ENCODE measurements around the gene SIGLEC7.
A peak's percentile ranks its signal among the peaks of the same experiment; 100 is the strongest.

Gene SIGLEC7

DNA sequence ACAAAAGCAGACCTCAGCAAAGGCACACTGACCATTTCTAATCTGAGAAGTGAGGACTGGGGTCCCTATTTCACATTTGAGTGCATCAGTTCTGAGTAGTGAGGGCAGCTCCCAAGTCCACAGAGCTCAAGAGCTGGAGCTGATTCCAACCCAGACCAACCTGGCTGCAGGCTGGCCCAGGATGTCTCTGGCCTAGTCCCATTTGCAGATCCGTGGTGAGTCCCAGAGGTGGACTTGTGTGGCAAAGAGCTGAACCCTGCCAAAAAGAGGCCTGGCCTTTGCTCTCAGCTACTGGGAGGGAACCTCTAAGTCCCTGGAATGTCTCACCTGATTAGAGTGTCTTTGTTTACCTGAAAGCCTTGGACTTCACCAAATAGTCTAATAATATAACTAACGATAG, 14.6 kb downstream of the SIGLEC7 start (continued):
- no peak for TF ChIP-seq ZNF292 (tag by site-specific recombination; IDR thresholded peaks at IDR 0.05; ENCODE audit: borderline replicate concordance, low read depth)
- no peak for TF ChIP-seq ZNF155 (tag by site-specific recombination; IDR thresholded peaks at IDR 0.05)
- TF ChIP-seq ZNF785 (tag by site-specific recombination; IDR thresholded peaks at IDR 0.05): no peak
- TF ChIP-seq ZNF140 (tag by site-specific recombination; IDR thresholded peaks at IDR 0.05): no peak
- no peak for TF ChIP-seq OSR2 (tag by site-specific recombination; IDR thresholded peaks at IDR 0.05)
- TF ChIP-seq ZNF426 (tag by site-specific recombination; IDR thresholded peaks at IDR 0.05): no peak
- TF ChIP-seq, protein P1, sequence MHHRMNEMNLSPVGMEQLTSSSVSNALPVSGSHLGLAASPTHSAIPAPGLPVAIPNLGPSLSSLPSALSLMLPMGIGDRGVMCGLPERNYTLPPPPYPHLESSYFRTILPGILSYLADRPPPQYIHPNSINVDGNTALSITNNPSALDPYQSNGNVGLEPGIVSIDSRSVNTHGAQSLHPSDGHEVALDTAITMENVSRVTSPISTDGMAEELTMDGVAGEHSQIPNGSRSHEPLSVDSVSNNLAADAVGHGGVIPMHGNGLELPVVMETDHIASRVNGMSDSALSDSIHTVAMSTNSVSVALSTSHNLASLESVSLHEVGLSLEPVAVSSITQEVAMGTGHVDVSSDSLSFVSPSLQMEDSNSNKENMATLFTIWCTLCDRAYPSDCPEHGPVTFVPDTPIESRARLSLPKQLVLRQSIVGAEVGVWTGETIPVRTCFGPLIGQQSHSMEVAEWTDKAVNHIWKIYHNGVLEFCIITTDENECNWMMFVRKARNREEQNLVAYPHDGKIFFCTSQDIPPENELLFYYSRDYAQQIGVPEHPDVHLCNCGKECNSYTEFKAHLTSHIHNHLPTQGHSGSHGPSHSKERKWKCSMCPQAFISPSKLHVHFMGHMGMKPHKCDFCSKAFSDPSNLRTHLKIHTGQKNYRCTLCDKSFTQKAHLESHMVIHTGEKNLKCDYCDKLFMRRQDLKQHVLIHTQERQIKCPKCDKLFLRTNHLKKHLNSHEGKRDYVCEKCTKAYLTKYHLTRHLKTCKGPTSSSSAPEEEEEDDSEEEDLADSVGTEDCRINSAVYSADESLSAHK (tag by site-specific recombination; IDR thresholded peaks at IDR 0.05): no peak

DNA sequence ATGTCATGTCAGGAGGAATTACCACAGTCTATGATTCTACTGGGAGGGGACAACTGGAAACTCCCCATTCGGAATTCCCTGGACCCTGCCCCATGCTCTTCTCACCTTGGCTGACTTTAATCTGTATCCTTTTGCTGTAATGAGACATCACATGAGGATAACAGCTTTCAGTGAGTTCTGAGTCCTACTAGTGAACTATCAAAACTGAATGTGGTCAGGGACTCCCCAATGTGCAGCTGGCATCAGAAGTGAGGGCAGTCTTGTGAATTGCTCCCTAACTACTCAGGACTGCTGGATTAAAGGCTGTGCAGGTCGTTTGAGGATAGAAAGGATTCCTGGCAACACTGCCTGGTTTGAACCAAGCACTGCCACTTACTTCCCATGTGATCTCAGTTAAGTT, 15.2 kb downstream of the SIGLEC7 start:
- Histone ChIP-seq H3K4me3 (ENCODE audit: low read depth, low read length) (no peak overlapping the region), H3K4me1 (ENCODE audit: control insufficient read depth, insufficient read depth, low read length) (no peaks in the 10 kb centered on the region), H3K36me3 (ENCODE audit: control insufficient read depth in 2 of 2, insufficient read depth in 1 of 2, low read length in 2 of 2) (no peaks in the 10 kb centered on the region), H3K9me3 (ENCODE audit: control insufficient read depth, insufficient read depth, low read depth, low read length) (no peaks in the 10 kb centered on the region), H3K27ac (ENCODE audit: extremely low read depth, low read depth, low read length) (no peak overlapping the region)
- ChIA-PET CTCF (interaction anchor here (0.6 to 5.6 kb wide), 16 partner anchors 10 to 503 kb away, joined by 3 to 57 read pairs (median 7); no protein-coding TSS in a partner anchor), POLR2A (no interaction called here)
- TF ChIP-seq, protein P2, sequence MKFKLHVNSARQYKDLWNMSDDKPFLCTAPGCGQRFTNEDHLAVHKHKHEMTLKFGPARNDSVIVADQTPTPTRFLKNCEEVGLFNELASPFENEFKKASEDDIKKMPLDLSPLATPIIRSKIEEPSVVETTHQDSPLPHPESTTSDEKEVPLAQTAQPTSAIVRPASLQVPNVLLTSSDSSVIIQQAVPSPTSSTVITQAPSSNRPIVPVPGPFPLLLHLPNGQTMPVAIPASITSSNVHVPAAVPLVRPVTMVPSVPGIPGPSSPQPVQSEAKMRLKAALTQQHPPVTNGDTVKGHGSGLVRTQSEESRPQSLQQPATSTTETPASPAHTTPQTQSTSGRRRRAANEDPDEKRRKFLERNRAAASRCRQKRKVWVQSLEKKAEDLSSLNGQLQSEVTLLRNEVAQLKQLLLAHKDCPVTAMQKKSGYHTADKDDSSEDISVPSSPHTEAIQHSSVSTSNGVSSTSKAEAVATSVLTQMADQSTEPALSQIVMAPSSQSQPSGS (tag by site-specific recombination; IDR thresholded peaks at IDR 0.05; ENCODE audit: low read depth): no peak
- TF ChIP-seq, protein P3, sequence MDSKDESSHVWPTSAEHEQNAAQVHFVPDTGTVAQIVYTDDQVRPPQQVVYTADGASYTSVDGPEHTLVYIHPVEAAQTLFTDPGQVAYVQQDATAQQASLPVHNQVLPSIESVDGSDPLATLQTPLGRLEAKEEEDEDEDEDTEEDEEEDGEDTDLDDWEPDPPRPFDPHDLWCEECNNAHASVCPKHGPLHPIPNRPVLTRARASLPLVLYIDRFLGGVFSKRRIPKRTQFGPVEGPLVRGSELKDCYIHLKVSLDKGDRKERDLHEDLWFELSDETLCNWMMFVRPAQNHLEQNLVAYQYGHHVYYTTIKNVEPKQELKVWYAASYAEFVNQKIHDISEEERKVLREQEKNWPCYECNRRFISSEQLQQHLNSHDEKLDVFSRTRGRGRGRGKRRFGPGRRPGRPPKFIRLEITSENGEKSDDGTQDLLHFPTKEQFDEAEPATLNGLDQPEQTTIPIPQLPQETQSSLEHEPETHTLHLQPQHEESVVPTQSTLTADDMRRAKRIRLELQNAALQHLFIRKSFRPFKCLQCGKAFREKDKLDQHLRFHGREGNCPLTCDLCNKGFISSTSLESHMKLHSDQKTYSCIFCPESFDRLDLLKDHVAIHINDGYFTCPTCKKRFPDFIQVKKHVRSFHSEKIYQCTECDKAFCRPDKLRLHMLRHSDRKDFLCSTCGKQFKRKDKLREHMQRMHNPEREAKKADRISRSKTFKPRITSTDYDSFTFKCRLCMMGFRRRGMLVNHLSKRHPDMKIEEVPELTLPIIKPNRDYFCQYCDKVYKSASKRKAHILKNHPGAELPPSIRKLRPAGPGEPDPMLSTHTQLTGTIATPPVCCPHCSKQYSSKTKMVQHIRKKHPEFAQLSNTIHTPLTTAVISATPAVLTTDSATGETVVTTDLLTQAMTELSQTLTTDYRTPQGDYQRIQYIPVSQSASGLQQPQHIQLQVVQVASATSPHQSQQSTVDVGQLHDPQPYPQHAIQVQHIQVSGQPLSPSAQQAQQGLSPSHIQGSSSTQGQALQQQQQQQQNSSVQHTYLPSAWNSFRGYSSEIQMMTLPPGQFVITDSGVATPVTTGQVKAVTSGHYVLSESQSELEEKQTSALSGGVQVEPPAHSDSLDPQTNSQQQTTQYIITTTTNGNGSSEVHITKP (tag by site-specific recombination; IDR thresholded peaks at IDR 0.05): no peak
- no peak for TF ChIP-seq ZNF16 (tag by site-specific recombination; IDR thresholded peaks at IDR 0.05; ENCODE audit: low read depth)

DNA sequence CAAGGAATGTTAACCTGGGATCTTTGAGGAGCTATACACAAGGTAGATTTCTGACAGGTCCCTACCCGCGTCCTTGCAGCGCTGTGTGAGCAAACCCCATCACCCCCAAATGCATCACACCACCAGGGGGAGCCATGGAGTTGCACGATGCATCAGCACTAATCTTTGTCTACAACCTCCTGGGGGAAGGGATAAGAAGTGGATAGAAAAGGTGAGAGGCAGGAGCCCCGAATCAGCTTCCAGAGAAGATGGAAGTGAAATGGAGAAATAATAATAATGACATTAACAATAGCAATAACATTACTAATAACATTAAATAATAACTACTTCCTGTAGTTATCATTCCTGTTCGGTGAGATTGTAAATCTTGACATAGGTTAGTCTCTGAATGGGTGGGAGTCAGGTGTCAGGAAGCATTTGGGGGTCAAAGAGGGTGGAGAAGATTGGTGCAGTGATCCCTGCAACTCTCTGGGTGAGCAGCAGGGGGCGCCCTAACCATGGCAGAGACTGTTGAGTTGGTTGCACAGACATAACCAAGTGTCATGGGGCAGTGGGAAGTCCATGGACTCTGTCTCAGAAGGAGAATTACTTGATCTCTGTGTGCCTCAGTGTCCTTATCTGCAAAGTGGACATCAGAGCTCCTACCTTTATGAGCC, 16.5 kb downstream of the SIGLEC7 start:
- no peaks in the 10 kb centered on the region for H3K36me3 ChIP-seq (ENCODE audit: control insufficient read depth in 2 of 2, insufficient read depth in 1 of 2, low read length in 2 of 2)
- no peak overlapping the region for H3K4me3 ChIP-seq (ENCODE audit: low read depth, low read length)
- POLR2A ChIA-PET: no interaction called here
- TF ChIP-seq ZNF654 (tag by site-specific recombination; IDR thresholded peaks at IDR 0.05; ENCODE audit: low read depth) (peak; percentile 27), ZBTB17 (tag by site-specific recombination; IDR thresholded peaks at IDR 0.05) (peak; percentile 45; the same call in 1 of the 2 replicates), ZFP37 (tag by site-specific recombination; IDR thresholded peaks at IDR 0.05) (0 out of 2 replicates have a peak, but pooled peaks have one; percentile 22), KLF7 (tag by site-specific recombination; IDR thresholded peaks at IDR 0.05; ENCODE audit: borderline replicate concordance) (no peak)
- TF ChIP-seq, protein P4, sequence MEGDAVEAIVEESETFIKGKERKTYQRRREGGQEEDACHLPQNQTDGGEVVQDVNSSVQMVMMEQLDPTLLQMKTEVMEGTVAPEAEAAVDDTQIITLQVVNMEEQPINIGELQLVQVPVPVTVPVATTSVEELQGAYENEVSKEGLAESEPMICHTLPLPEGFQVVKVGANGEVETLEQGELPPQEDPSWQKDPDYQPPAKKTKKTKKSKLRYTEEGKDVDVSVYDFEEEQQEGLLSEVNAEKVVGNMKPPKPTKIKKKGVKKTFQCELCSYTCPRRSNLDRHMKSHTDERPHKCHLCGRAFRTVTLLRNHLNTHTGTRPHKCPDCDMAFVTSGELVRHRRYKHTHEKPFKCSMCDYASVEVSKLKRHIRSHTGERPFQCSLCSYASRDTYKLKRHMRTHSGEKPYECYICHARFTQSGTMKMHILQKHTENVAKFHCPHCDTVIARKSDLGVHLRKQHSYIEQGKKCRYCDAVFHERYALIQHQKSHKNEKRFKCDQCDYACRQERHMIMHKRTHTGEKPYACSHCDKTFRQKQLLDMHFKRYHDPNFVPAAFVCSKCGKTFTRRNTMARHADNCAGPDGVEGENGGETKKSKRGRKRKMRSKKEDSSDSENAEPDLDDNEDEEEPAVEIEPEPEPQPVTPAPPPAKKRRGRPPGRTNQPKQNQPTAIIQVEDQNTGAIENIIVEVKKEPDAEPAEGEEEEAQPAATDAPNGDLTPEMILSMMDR (tag by site-specific recombination; IDR thresholded peaks at IDR 0.05): peak; percentile 44
- CTCF ChIA-PET: interaction anchor here (0.6 to 5.6 kb wide), 46 partner anchors 11 to 923 kb away, joined by 3 to 57 read pairs (median 4); no protein-coding TSS in a partner anchor
- no peaks in the 10 kb centered on the region for H3K4me1 ChIP-seq (ENCODE audit: control insufficient read depth, insufficient read depth, low read length)
- H3K9me3 ChIP-seq (ENCODE audit: control insufficient read depth, insufficient read depth, low read depth, low read length): no peaks in the 10 kb centered on the region
- no peak overlapping the region for H3K27ac ChIP-seq (ENCODE audit: extremely low read depth, low read depth, low read length)

Data from HEK293 (cell line).